GM18870 (cell line): ENCODE data around the gene SUV39H1.

Source experiments
- ATAC-seq: cut with Tn5 transposase; IDR thresholded peaks from one replicate; pipeline ENCODE4 v1.9.1; 2021; ENCODE audit warnings: moderate library complexity; ENCODE audit not compliant: unreplicated experiment

Gene SUV39H1

DNA sequence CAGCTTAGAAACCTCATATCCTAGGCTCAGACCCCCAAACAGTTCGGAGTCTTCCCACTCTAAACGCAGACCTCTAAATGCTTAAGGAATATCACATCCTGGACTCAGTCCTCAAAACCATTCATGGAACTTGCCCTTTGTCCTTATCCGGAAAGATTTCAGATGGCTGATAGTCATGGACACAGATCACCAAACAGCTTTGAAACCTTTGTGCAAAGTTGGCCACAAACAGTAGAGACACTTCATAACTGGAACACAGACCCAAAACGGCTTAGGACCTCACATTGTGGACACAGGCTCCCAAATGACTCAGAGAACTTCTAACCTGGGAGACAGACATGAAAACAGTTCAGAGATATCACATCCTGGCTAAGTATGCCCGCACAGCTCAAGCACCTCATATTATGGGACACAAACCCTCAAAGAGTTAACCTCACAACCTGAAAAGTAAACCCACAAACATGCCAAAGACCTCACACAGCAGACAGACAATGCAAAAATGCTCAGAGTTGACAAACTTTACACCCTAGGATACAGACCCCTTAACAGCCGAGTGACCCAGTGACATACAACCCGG is 15.5 kb downstream of the SUV39H1 start:
- no peak for ATAC-seq

DNA sequence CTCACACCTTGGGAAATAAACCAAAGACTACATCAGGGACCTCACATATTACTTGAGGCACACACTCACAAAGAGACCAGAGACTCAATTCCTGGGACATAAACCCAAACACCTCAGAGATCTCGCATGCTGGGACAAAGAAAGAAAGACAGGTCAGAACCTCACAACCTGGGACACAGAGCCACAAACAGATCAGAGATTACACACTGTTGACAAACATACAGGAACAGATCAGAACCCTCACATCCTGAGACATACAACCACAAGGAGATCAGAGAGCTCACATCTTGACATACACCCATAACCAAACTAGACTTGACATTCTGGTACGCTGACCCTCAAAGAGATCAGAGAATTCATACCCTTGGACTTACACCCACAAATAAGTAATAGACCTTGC is 17.3 kb downstream of the SUV39H1 start:
- ATAC-seq = no peak

DNA sequence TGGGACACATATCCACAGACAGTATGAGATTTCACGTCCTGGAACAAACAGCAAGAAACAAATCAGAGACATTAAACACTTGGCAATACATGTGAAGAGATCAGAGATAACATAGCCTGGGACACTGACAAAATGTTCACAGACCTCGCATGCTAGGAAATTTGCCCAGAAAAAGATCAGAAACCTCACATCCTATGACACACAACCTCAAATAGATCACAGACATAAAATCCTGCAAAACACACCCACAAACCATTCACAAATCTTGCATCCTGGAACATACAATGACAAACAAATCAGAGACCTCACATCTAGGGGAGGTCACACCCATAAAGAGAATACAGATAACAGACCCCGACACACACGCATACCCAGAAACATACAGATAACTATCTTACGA is 18.0 kb downstream of the SUV39H1 start:
- ATAC-seq = no peak

DNA sequence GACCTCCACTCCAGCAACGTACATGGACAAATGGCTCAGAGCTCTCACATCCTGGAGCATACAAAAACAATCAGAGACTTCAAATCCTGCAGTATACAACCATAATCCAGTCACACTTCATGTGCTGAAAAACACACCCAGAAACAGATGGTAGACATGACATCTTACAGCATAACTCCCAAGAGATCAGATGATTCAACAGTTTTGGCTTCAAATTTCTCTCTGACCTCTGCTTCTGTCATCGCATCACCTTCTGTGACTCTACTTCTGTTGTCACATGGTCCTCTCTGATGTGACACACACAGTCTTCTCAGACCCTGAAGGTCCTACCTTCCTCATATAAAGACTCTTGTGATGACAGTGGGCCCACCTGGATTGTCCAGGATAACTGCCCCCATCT is 18.5 kb downstream of the SUV39H1 start:
- no peak for ATAC-seq

DNA sequence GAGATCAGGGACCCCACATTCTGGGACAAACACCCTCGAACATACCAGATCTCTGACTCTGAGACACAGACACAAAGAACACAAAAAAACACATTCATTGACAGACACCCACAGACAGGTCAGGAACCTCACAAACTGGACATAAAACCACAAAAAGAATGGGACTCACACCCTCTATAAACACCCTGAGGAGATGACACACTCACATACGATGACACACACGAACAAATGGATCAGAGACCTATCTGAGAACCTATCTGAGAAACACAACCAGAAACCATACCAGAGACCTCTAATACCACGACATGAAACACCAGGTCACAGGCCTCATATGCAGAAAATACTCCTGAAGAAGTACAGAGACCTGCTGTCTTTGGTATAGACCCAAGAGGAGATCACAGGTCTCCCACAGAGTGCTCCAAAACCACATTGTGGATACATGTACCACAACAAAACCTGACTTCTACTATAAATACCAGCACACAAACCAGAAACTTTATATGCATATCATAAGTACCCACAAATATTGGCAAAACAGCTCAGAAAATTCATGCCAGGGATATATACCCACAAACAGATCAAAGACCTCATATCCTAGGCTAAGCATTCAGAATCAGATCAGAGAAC is 19.5 kb downstream of the SUV39H1 start:
- no peak for ATAC-seq

DNA sequence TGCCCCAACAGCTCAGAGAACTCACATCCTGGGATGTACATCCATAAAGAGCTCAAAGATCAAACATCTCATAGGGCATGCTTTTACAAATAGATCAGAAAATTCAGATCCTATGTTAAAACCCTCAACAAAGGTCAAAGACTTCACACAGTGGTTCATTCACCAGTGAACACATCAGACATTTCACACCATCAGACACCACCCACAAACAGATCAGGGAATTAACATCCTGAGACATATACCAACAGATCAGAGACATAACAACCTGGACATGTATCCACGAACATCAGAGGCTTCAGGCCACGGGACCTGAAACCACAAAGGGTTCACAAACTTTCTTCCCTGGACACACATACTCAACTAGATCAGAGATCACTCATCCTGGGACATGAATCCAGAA is 23.4 kb downstream of the SUV39H1 start:
- no peak for ATAC-seq

DNA sequence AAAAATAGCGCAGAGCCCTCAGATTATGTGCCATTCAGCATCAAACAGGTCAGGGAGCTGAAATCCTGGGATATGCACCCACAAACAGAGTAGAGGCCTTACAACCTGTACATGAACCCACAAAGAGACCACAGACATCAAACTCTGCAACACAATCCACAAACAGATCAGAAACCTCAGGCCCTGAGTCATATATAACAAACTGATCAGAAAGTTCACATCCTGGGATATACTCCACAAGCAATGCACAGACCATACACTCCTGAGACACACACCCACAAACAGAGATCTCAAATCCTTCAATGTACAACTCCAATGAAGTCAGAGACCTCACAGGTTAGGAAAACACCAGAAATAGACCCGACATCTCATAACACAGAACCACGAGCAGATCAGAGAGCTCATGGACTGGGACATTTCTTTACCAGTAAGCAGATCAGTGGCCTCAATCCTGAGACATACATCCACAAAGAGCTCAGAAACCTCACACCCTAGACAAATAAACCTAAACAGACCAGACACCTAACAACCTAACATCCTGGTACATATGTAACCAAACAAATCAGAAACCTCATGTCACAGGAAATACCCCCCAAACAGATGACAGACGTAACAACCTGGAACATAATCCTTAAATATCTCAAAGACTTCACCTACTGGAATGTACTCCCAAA is 24.2 kb downstream of the SUV39H1 start:
- ATAC-seq = no peak

DNA sequence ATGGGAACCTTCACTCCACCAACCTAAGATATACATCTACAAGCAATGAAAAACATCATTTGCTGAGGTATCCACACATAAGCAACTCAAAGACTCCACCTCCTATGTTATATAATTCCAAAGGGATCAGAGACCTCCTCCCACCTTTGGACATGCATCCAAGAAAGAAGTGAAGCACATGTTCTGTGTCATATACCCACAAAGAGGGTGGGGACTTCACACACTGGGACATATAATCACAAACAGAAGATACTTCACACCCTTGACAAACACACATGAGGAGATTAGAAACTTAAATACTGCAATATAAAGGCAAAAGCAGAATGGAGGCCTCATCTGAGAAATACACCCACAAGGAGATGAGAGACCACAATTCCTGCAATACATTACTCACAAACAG is 25.4 kb downstream of the SUV39H1 start:
- no peak for ATAC-seq

DNA sequence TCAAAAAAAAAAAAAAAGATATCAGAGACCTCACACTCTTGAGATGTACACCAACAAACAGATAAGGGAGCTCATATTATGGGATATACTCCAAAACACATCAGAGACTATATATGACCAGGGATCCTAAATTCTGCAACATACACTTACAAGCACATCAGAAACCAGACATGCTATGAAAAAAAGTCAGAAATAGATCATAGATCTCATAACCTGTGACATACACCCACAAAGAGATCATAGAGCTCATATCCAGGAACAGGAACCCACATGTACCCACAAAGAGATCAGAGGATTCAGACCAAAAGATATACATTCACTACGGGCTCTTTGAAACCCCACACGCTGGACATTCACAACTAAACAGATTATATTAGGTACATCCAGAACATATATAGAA is 30.1 kb downstream of the SUV39H1 start:
- no peak for ATAC-seq

DNA sequence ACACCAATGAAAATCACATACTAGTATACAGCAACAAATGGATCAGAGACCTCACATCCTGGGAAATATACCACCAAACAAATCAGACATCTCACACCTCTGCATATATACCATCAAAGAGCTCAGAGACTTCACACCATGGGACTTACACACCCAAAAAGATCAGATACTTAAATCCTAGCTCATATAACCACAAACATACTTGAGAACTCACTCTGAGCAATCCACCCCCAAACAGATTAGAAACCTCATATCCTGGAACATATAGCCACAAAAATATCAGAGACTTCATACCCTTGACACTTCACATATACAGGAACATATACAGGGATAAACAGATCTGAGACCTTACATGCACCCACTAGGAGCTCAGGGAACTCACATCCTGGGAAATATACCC is 32.1 kb downstream of the SUV39H1 start:
- no peak for ATAC-seq

DNA sequence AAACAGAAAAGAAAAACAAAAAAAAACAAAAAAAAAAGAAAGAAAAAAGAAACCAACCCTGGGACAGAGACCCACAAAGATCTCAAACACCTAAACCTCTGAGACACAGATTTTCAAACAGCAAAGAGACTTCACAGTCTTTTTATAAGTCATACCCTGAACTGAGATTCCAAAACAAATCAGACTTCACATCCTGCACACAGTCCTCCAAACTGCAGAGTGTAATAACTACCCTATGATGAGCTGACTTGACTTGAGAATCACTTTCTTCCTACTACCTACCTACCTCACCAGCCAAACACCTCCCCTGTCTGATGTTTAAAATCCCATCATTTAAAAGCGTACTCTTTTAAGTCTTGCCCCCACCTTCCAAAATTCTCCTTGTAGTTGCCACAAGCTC is 39.8 kb downstream of the SUV39H1 start:
- ATAC-seq = no peak

DNA sequence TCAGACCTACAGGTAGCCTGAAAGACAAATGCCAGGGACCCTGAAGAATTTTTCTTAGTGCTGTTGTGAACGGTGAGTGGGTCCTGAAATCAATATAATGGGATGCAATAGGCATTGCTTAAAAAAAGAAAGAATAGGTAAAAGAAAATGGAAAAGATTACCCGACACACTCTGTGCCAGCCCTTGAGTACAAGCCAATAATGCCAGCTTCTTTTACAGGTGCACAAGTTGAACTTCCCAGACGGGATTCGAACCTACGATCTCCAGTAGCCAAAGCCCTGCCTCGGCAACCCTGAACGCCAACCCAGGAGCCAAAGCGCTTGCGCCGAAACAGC is 40.3 kb downstream of the SUV39H1 start:
- no peak for ATAC-seq

DNA sequence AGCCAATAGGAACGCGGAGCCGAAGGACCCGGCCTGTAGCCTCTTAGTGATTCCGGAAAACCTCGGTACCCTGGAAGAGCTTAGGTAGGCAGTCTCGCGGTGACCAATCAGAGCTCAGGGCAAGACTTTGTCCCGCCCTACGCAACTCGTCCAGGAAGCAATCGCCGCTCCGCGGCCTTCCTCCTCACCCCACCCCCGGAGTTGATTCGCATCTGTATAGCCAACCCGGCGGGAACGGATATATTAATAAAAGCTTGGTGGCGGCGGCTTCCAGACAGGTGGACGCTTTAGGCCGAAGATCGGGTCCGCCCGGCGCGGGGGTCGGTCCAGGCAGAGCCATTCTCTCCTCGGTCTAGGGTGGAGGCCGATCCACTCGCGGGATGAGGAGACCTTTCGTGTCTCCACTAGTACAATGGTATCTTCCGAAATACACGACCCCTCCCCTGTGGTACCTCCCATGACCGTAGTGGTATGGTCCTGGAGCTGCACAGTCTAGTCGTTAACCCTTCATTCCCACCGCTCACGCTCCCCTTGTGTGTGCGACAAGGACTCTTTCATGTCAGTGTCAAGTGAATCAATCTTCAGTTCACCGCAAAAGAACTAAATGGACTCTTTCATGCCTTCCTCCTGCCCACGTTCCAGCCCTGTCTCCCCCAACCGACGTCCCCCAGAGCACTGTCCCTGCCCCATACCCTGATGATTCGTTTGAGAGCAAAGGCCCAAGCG is 40.8 kb downstream of the SUV39H1 start:
- peak; percentile 98 for ATAC-seq

DNA sequence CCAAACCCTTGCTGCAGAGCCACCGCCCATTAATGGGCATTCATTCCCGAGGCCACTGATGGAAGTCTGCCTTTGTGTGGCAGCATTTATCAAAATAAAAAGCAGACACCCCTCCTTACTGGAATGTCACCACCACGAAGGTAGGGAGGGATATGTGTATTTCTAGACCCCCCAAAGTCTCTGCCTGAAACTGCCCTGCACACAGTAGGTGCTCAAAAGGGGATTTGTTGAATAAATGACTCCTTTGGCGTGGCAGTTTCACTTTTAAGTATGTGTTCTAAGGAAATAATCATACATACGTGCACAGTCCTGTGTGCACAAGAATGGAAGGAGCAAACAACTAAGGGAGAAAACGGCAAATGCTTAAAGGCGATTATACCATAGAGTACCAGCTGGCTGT is 41.4 kb downstream of the SUV39H1 start:
- no peak for ATAC-seq

DNA sequence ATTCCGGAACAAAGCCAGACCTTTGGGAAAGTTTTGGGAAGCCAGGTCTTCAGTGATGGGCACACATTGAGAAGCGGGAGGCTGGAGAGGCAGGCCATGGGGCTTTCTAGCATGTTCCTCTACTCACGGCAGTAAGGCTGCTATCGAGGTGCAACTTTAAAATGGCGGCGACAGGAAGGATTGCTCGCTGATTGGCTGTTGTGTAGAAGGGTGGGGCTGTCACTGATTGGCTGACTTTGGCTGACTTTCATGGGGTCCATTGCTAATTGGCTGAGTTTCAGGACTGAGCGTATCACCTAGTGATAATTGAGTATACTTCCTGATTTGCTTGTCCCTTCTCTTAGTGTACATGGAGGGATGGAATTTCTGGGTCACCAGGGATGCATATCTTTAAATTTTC is 45.3 kb downstream of the SUV39H1 start:
- ATAC-seq = no peak

DNA sequence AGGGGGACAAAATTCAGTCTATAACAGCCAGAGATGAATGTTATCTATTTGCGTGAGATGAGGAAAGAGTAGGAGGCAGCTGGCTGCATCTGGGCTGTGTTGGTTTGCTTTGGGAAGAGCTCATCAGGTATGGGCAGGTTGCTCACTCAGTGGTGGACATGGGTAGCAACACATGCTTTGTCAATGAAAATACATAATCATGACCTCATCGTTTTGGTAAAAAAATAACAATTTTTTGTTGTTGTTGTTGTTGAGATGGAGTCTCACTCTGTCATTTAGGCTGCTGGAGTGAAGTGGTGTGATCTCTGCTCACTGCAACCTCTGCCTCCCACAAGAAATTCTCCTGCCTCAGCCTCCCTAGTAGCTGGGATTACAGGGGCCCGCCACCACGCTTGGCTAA is 48.7 kb downstream of the SUV39H1 start:
- ATAC-seq = no peak

DNA sequence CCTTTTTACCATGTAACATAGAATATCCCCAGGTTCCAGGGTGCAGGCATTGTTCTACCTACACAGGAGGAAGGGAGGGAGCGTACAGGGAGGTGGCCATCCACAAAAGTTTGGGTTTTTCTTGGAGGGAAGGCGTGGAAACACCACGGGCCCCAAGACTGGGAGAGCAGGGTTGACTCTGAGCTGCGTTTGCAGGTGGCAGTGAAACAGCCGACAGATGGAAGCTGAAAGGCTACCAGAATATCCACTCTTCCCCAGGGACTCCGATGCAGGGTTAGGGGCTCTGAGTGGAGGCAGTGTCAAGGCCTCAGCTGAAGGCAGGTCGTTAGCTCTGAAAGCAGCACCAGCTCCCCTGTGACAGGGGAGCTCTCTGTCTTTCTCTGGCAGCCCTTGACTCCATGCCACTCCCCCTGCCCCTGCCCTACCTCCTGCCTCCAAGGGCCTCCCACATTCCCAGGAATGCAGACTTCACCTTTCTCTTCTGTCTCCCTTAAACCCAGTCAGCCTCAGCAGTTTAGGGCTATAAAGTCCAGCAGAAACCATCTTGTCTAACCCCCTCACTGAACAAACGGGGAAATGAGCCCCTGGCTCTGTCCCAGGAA is 51.0 kb downstream of the SUV39H1 start:
- no peak for ATAC-seq

DNA sequence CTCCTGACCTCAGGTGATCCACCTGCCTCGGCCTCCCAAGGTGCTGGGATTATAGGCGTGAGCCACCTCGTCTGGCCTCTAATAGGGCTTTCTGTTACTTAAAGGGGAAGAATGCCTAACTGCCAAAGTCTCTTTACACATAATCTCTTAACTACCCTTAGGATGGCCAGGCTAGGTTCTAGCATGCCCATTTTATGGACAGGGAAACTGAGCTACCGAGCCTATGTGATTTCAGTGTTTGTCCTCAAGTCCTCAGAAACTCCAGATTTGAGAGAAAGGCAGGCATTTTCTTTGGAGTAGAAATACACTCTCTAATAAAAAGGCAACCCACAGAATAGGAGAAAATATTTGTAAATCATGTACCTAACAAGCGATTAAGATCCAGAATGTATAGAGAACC is 52.6 kb downstream of the SUV39H1 start:
- ATAC-seq = no peak

DNA sequence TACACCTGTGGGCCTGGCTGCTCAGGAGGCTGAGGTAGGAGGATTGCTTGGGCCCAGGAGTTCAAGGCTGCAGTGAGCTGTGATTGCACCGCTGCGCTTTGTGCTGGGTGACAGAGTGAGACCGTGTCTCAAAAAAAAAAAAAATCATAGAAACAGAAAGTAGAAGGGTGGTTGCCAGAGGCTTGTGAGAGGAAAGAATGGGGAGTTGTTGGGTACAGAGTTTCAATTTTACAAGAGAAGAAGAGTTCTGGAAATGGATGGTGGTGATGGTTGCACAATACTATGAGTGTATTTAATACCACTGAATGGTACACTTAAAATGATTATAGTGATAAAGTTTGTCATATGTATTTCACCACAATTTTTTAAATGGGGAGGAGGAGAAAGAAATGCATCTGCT is 54.8 kb downstream of the SUV39H1 start:
- ATAC-seq = no peak

DNA sequence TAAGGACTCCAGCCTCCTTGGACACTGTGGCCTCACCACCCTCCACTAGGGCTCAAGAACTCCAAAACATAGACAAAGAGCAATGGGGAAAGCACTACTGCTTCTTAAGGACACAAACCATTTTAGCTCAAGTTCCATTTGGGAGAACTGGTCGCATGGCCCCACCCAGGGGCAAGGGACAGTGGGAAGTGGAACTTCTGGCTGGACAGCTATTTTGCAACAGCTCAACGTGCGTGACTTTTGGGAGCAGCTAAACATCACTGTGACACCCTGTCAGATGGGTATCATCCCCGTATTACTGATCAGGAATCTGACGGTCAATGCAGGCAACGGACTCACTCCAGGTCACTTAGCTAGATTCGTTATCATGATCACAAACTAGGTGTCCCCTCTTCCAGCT is 56.0 kb downstream of the SUV39H1 start:
- no peak for ATAC-seq

DNA sequence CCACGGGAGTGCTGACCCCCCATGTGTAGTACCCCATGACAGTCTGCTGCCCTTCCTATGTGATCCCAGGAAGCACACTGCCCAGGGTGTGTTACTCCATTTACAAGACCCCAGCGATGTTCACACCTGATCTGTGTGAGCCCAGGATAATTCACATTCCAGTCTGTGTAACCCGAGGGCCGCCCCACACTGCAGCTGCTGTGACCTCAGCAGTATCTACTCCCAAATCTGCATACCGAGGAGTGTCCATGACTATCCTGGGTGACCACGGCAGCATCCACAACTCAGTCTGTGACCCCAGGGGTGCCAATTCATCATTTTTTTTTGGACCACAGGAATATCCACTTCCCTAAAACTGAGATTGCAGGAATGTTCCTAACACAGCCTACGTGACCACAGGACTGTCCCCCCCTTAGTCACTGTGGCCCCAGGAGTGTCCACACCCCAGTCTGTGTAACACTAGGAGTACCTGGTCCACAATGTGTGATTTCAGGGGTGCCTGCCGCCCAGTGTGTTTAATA is 57.2 kb downstream of the SUV39H1 start:
- ATAC-seq = no peak

DNA sequence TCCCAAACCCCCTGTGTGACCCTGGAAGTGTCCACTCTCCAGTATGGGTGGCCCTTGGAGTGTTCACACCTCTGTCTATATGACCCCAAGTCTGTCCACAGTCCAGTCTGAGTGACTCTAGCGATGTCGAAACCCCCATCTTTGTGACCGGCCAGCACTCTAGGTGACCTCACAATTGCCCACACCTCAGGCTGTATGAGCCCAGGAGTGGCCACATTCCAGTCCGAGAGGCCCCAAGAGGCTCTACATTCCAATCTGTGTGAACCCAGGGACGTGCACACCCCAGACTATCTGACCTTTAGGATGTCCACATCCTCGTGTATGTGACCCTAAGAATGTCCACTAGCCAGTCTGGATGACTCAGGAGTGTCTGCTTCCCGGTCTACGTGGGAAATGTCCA is 57.7 kb downstream of the SUV39H1 start:
- no peak for ATAC-seq
